H1 (cell line): ENCODE data around the gene CBR4. TPM values are rescaled to one million over a fixed set of nuclear protein-coding genes. Genes with fewer than 3 reads are reported as not detected.

ENCODE experiments used
- CTCF ChIA-PET: fragments of 300-600 bp; sonication (Branson Sonifier 250); formaldehyde crosslinking; loops from one replicate; lab custom pipeline; 2021; ENCODE audit not compliant: partially characterized antibody; lab: Charles Lee
- POLR2A ChIA-PET: fragments of 300-600 bp; sonication (Branson Sonifier 250); formaldehyde crosslinking; loops from one replicate; lab custom pipeline; 2021; ENCODE audit warnings: inconsistent platforms; ENCODE audit not compliant: partially characterized antibody; lab: Charles Lee
- DNase-seq, 2 experiments: peaks; one replicate each; pipeline versions ENCODE4 v3.0.0 to v3.0.0-alpha.2; 2010 to 2022; ENCODE audit warnings: low spot score in 2 of 2, low read depth in 1 of 2, mixed read lengths in 1 of 2
- FAIRE-seq: peaks from 2 replicates; lab custom pipeline; 2011; peaks lifted over from hg19 to GRCh38; lab: Jason Lieb, UNC
- H2AFZ ChIP-seq: 2 replicates; pipeline ENCODE4 v1.8.1; 2012; ENCODE audit warnings: low read length, inconsistent platforms
- H2AK5ac ChIP-seq: 2 replicates; pipeline ENCODE4 v1.6.1; 2013; ENCODE audit warnings: low read depth, low read length
- H2BK120ac ChIP-seq: replicated peaks from 2 replicates; pipeline ENCODE3; 2013; ENCODE audit warnings: low read depth, low read length, inconsistent platforms
- H2BK12ac ChIP-seq: 2 replicates; pipeline ENCODE4 v1.6.1; 2013; ENCODE audit warnings: low read depth, low read length
- H2BK15ac ChIP-seq: 2 replicates; pipeline ENCODE4 v1.6.1; 2013; ENCODE audit warnings: low read length
- H2BK20ac ChIP-seq: 2 replicates; pipeline ENCODE4 v1.6.1; 2013; ENCODE audit warnings: low read length
- H2BK5ac ChIP-seq: 2 replicates; pipeline ENCODE4 v1.6.1; 2013; ENCODE audit warnings: low read depth, low read length
- H3K14ac ChIP-seq: 2 replicates; pipeline ENCODE4 v1.6.1; 2013; ENCODE audit warnings: inconsistent platforms; ENCODE audit not compliant: insufficient read length
- H3K18ac ChIP-seq: 2 replicates; pipeline ENCODE4 v1.6.1; 2013; ENCODE audit warnings: low read length; ENCODE audit errors: extremely low read depth
- H3K23ac ChIP-seq: 2 replicates; pipeline ENCODE4 v1.6.1; 2013; ENCODE audit warnings: inconsistent platforms; ENCODE audit not compliant: insufficient read length
- H3K23me2 ChIP-seq: 2 replicates; pipeline ENCODE4 v1.6.1; 2013; ENCODE audit warnings: low read depth, low read length
- H3K27ac ChIP-seq: 2 replicates; pipeline ENCODE4 v1.6.1; 2011; ENCODE audit warnings: low read depth, low read length, inconsistent platforms
- H3K27me3 ChIP-seq, 4 experiments: replicated peaks in 1 of 4; 1 replicate in 1 of 4; 2 replicates in 3 of 4; pipeline versions ENCODE4 v1.6.1 to v1.8.1; 2011 to 2013; ENCODE audit warnings: low read length in 3 of 4, mild to moderate bottlenecking in 3 of 4, inconsistent platforms in 2 of 4, mixed read lengths in 2 of 4, moderate library complexity in 1 of 4; ENCODE audit not compliant: control insufficient read depth in 3 of 4, insufficient read depth in 3 of 4; ENCODE audit errors: extremely low read depth in 1 of 4
- H3K36me3 ChIP-seq, 4 experiments: 2 replicates each; pipeline versions ENCODE4 v1.6.1 to v1.8.1; 2011 to 2013; ENCODE audit warnings: mild to moderate bottlenecking in 4 of 4, low read length in 3 of 4, moderate library complexity in 2 of 4, control low read depth in 1 of 4, inconsistent platforms in 1 of 4; ENCODE audit not compliant: insufficient read depth in 4 of 4, control insufficient read depth in 2 of 4
- H3K4ac ChIP-seq: replicated peaks from 2 replicates; pipeline ENCODE3; 2013; ENCODE audit warnings: low read length, low read depth, mixed read lengths, inconsistent platforms; ENCODE audit not compliant: insufficient read length
- H3K4me1 ChIP-seq, 4 experiments: replicated peaks in 1 of 4; 1 replicate in 1 of 4; 2 replicates in 3 of 4; pipeline versions ENCODE4 v1.6.1 to v1.8.1; 2011 to 2013; ENCODE audit warnings: low read length in 3 of 4, inconsistent platforms in 2 of 4, mixed read lengths in 1 of 4; ENCODE audit not compliant: insufficient read depth in 4 of 4, control insufficient read depth in 3 of 4
- H3K4me2 ChIP-seq, 2 experiments: 2 replicates each; pipeline versions ENCODE4 v1.6.1 to v1.8.1; 2011 to 2013; ENCODE audit warnings: low read depth in 2 of 2, low read length in 2 of 2, control low read depth in 1 of 2, inconsistent platforms in 1 of 2, mild to moderate bottlenecking in 1 of 2; ENCODE audit not compliant: insufficient read depth in 1 of 2
- H3K4me3 ChIP-seq, 4 experiments: fragments of 200-600, 300-600 bp in 1 of 4; sonication (generic), shearing (Covaris generic), sonication (Bioruptor Twin) in 1 of 4; 2 replicates each; pipeline versions ENCODE4 v1.5.1 to v1.8.1; 2011 to 2016; ENCODE audit warnings: low read length in 4 of 4, low read depth in 3 of 4, control low read depth in 2 of 4, inconsistent platforms in 2 of 4, mild to moderate bottlenecking in 2 of 4, mixed read lengths in 1 of 4, moderate library complexity in 1 of 4; ENCODE audit not compliant: insufficient read depth in 2 of 4; ENCODE audit errors: extremely low read depth in 1 of 4
- H3K56ac ChIP-seq: replicated peaks from 2 replicates; pipeline ENCODE3; 2013; ENCODE audit warnings: low read depth, mild to moderate bottlenecking, mixed read lengths, low read length, inconsistent platforms; ENCODE audit not compliant: insufficient read length
- H3K79me1 ChIP-seq: 2 replicates; pipeline ENCODE4 v1.6.1; 2013; ENCODE audit warnings: low read depth, low read length, control low read depth
- H3K79me2 ChIP-seq, 2 experiments: 2 replicates each; pipeline versions ENCODE4 v1.6.1 to v1.8.1; 2012 to 2013; ENCODE audit warnings: low read length in 2 of 2, mild to moderate bottlenecking in 2 of 2, inconsistent platforms in 1 of 2; ENCODE audit not compliant: insufficient read depth in 2 of 2, control insufficient read depth in 1 of 2
- H3K9ac ChIP-seq, 4 experiments: replicated peaks in 1 of 4; 1 replicate in 1 of 4; 2 replicates in 3 of 4; pipeline versions ENCODE4 v1.6.1 to v1.8.1; 2011 to 2013; ENCODE audit warnings: low read depth in 3 of 4, low read length in 3 of 4, control low read depth in 2 of 4, mild to moderate bottlenecking in 2 of 4, moderate library complexity in 2 of 4, inconsistent platforms in 1 of 4; ENCODE audit errors: extremely low read depth in 1 of 4
- H3K9me3 ChIP-seq, 2 experiments: 2 replicates each; pipeline versions ENCODE4 v1.6.1 to v1.8.1; 2012 to 2013; ENCODE audit warnings: mild to moderate bottlenecking in 2 of 2, moderate library complexity in 2 of 2, control low read depth in 1 of 2, inconsistent platforms in 1 of 2, low read depth in 1 of 2, low read length in 1 of 2, mixed read lengths in 1 of 2; ENCODE audit not compliant: insufficient read depth in 2 of 2
- H4K20me1 ChIP-seq, 2 experiments: replicated peaks in 1 of 2; 2 replicates each; pipeline versions ENCODE3 to v1.8.1; 2011 to 2013; ENCODE audit warnings: inconsistent platforms in 2 of 2, low read length in 2 of 2, mild to moderate bottlenecking in 1 of 2; ENCODE audit not compliant: insufficient read depth in 2 of 2, control insufficient read depth in 1 of 2
- H4K5ac ChIP-seq: 2 replicates; pipeline ENCODE4 v1.6.1; 2013; ENCODE audit warnings: low read length, low read depth, mixed read lengths, inconsistent platforms; ENCODE audit not compliant: insufficient read length
- H4K8ac ChIP-seq: 2 replicates; pipeline ENCODE4 v1.8.0; 2013; ENCODE audit warnings: mild to moderate bottlenecking, moderate library complexity, low read length, inconsistent platforms; ENCODE audit not compliant: insufficient read depth; ENCODE audit errors: extremely low read depth
- H4K91ac ChIP-seq: replicated peaks from 2 replicates; pipeline ENCODE3; 2013; ENCODE audit warnings: low read length, mixed read lengths, inconsistent platforms; ENCODE audit not compliant: insufficient read length
- BACH1 ChIP-seq: IDR thresholded peaks from 2 replicates; pipeline ENCODE4 v1.6.1; 2012; ENCODE audit warnings: low read length, improper control_type of control experiment
- CBX5 ChIP-seq: fragments of 300-800, 300-1000 bp; sonication (generic); IDR thresholded peaks from 2 replicates; pipeline ENCODE4 v1.7.1; 2016; ENCODE audit warnings: antibody characterized with exemption, low read length, low read depth
- CHD2 ChIP-seq: IDR thresholded peaks from 2 replicates; pipeline ENCODE4 v1.6.1; 2012; ENCODE audit warnings: low read length, improper control_type of control experiment
- CTBP2 ChIP-seq: IDR thresholded peaks from 2 replicates; pipeline ENCODE4 v1.7.0; 2011; ENCODE audit warnings: borderline replicate concordance, mild to moderate bottlenecking, moderate library complexity, mixed read lengths, low read length; ENCODE audit not compliant: insufficient read depth, insufficient read length
- E2F6 ChIP-seq: IDR thresholded peaks from 2 replicates; pipeline ENCODE4 v1.6.1; 2012; ENCODE audit warnings: inconsistent platforms
- EP300 ChIP-seq, 2 experiments: IDR thresholded peaks; 1 replicate in 1 of 2; 2 replicates in 1 of 2; pipeline ENCODE4 v1.6.1; 2011 to 2012; ENCODE audit warnings: low read depth in 2 of 2, low read length in 2 of 2, mild to moderate bottlenecking in 2 of 2, borderline replicate concordance in 1 of 2, inconsistent platforms in 1 of 2, moderate library complexity in 1 of 2
- NANOG ChIP-seq: IDR thresholded peaks from 2 replicates; pipeline ENCODE4 v1.6.1; 2011; ENCODE audit warnings: low read length, low read depth, mild to moderate bottlenecking, inconsistent platforms; ENCODE audit not compliant: insufficient read depth, poor library complexity, severe bottlenecking
- PHF8 ChIP-seq: fragments of 200-600 bp; sonication (generic); conservative IDR thresholded peaks from 2 replicates; pipeline ENCODE4 v1.7.1; 2012; ENCODE audit warnings: low read depth, mild to moderate bottlenecking, inconsistent platforms, low read length, moderate library complexity
- POU5F1 ChIP-seq: IDR thresholded peaks from 2 replicates; pipeline ENCODE4 v1.6.1; 2011; ENCODE audit warnings: low read depth, mild to moderate bottlenecking, low read length, moderate library complexity
- RAD21 ChIP-seq, 2 experiments: IDR thresholded peaks in 1 of 2; conservative IDR thresholded peaks in 1 of 2; 2 replicates each; pipeline ENCODE4 v1.6.1; 2011; ENCODE audit warnings: low read depth in 2 of 2, low read length in 2 of 2, improper control_type of control experiment in 1 of 2, inconsistent platforms in 1 of 2, mild to moderate bottlenecking in 1 of 2, moderate library complexity in 1 of 2
- RXRA ChIP-seq: IDR thresholded peaks from 2 replicates; pipeline ENCODE4 v1.6.1; 2011; ENCODE audit warnings: low read depth, mild to moderate bottlenecking, low read length, moderate library complexity; ENCODE audit not compliant: insufficient read depth
- SP1 ChIP-seq: IDR thresholded peaks from 2 replicates; pipeline ENCODE4 v1.6.1; 2011; ENCODE audit warnings: low read depth, low read length
- WGBS, 2 experiments: shearing (Covaris generic) in 1 of 2; methylation state at CpG; one replicate each; pipeline versions ENCODE4 v1.1.6 to v1.1.7; 2013 to 2015; ENCODE audit warnings: low lambda C conversion rate in 2 of 2, mixed read lengths in 2 of 2, inconsistent platforms in 1 of 2, low coverage in 1 of 2, missing lambda C conversion rate in 1 of 2; ENCODE audit not compliant: insufficient replicate concordance in 2 of 2, insufficient coverage in 1 of 2, insufficient read length in 1 of 2; ENCODE audit errors: extremely low coverage in 1 of 2, missing lambda C conversion rate in 1 of 2; 5-methylcytosine and 5-hydroxymethylcytosine counted together
- polyA plus RNA-seq, 7 experiments: library from polyadenylated mRNA; depleted of rRNA in 3 of 7; stranded (reverse) in 5 of 7; unstranded in 2 of 7; fragments of >200 nt in 5 of 7; fragments of 200-250 nt in 2 of 7; gene quantifications; 1 replicate in 5 of 7; 2 replicates in 1 of 7; 4 replicates in 1 of 7; pipeline versions ENCODE4 v1.2.1 to v1.2.3, GENCODE V29; 2011 to 2013; ENCODE audit warnings: missing spikeins in 2 of 7, mixed read lengths in 2 of 7
- total RNA-seq: library from RNA; stranded (reverse); fragmentation: NEBNext Ultra II Directional; extraction: Animal tissue kit (Norgen Biotek cat#: 25700); gene quantifications from 2 replicates; pipeline ENCODE4 v1.2.1, GENCODE V29; 2021

Gene CBR4
- total and polyA plus RNA-seq, 2 of the 8 experiments (the other 6 are each of a cell fraction or from before 2014, with no cell fraction given): 8.6 to 29.5 TPM

GRCh38 chr4:169027663-169028062, 17.6 kb upstream of the CBR4 start:
- H3K36me3 ChIP-seq: no peaks in the 10 kb centered on the region
- peak; percentile 19 for FAIRE-seq
- no peak for TF ChIP-seq EP300 (IDR thresholded peaks at IDR 0.05; ENCODE audit: borderline replicate concordance in 1 of 2, low read depth in 2 of 2, low read length in 2 of 2)
- TF ChIP-seq BACH1: no peak
- no peak for TF ChIP-seq E2F6
- no peak for TF ChIP-seq CHD2
- no peak for TF ChIP-seq CBX5
- no peak for TF ChIP-seq SP1
- no peak for TF ChIP-seq RXRA
- TF ChIP-seq PHF8: no peak
- no peak for TF ChIP-seq CTBP2
- no peak for TF ChIP-seq NANOG
- TF ChIP-seq POU5F1: no peak
- TF ChIP-seq RAD21 (IDR thresholded peaks at IDR 0.05 in 1 of 2, conservative IDR thresholded peaks at IDR 0.05 in 1 of 2; ENCODE audit: low read depth in 2 of 2, low read length in 2 of 2): no peak

More at GRCh38 chr4:169027663-169028062, 17.6 kb upstream of the CBR4 start:
- H4K8ac ChIP-seq: no peak overlapping the region
- no peak overlapping the region for H3K56ac ChIP-seq
- no peak overlapping the region for H3K4ac ChIP-seq
- no peak overlapping the region for H2BK15ac ChIP-seq
- H3K27ac ChIP-seq: no peak overlapping the region
- no peak overlapping the region for H2BK20ac ChIP-seq
- H3K23me2 ChIP-seq: no peaks in the 10 kb centered on the region; the same call in 1 of the 2 replicates
- H2AFZ ChIP-seq: no peak overlapping the region
- H3K79me2 ChIP-seq: no peaks in the 10 kb centered on the region
- H3K79me1 ChIP-seq: no peaks in the 10 kb centered on the region
- H2BK120ac ChIP-seq: no peak overlapping the region
- no peak overlapping the region for H2AK5ac ChIP-seq
- H3K4me3 ChIP-seq: no peak overlapping the region
- H3K4me2 ChIP-seq: no peak overlapping the region
- H2BK12ac ChIP-seq: no peak overlapping the region
- 0 out of 4 replicates have a peak, but pooled peaks cover 0 to 2% of the 10 kb centered on the region in 2 experiments for H3K9me3 ChIP-seq
- no peak overlapping the region for H2BK5ac ChIP-seq
- no peak overlapping the region for H3K14ac ChIP-seq
- no peaks in the 10 kb centered on the region for H4K20me1 ChIP-seq
- H4K91ac ChIP-seq: no peak overlapping the region
- H3K27me3 ChIP-seq: no peaks in the 10 kb centered on the region
- no peak overlapping the region for H3K23ac ChIP-seq
- H4K5ac ChIP-seq: no peak overlapping the region
- DNase-seq: no peak
- POLR2A ChIA-PET: no interaction called here
- no peaks in the 10 kb centered on the region; a peak in 1 of 7 replicates for H3K4me1 ChIP-seq
- no peak overlapping the region for H3K18ac ChIP-seq
- CTCF ChIA-PET: interaction anchor here (0.9 to 1.1 kb wide), 4 partner anchors 11 to 466 kb away, joined by 3 to 4 read pairs (median 4); no protein-coding TSS in a partner anchor
- no peak overlapping the region for H3K9ac ChIP-seq
- WGBS, 2 experiments: 88% methylated on average over 3 of the region's 3 CpGs; no CpG with 5 or more reads in 1 of the 2 experiments
